ENCODE results near the gene CIBAR2.

The CIBAR2 gene

GRCh38 chr16:85081038-85081437 lies 31.2 kb downstream of the CIBAR2 start:
- no peaks in the 10 kb centered on the region for H3K36me3 ChIP-seq (ENCODE audit: insufficient read depth, low read length)
- peaks cover 25% of the 10 kb centered on the region for H3K4me1 ChIP-seq (ENCODE audit: insufficient read depth, low read length)
- H3K9me3 ChIP-seq (ENCODE audit: control insufficient read depth, insufficient read depth, low read length) = no peaks in the 10 kb centered on the region
- no peak overlapping the region for H3K9ac ChIP-seq (ENCODE audit: low read depth, low read length)

GRCh38 chr16:85079785-85080570 lies 32.3 kb downstream of the CIBAR2 start:
- peaks cover 25% of the 10 kb centered on the region for H3K4me1 ChIP-seq (ENCODE audit: insufficient read depth, low read length)
- no peaks in the 10 kb centered on the region for H3K9me3 ChIP-seq (ENCODE audit: control insufficient read depth, insufficient read depth, low read length)
- no peak overlapping the region for H3K9ac ChIP-seq (ENCODE audit: low read depth, low read length)
- no peaks in the 10 kb centered on the region for H3K36me3 ChIP-seq (ENCODE audit: insufficient read depth, low read length)

- no peaks in the 10 kb centered on the region for H3K36me3 ChIP-seq (ENCODE audit: insufficient read depth, low read length)
- no peak overlapping the region for H3K9ac ChIP-seq (ENCODE audit: low read depth, low read length)
- H3K9me3 ChIP-seq (ENCODE audit: control insufficient read depth, insufficient read depth, low read length) = no peaks in the 10 kb centered on the region
- peaks cover 25% of the 10 kb centered on the region for H3K4me1 ChIP-seq (ENCODE audit: insufficient read depth, low read length)
These were observed 33.3 kb downstream of the CIBAR2 start for GRCh38 chr16:85078952-85079351.

GRCh38 chr16:85078226-85078625 lies 34.0 kb downstream of the CIBAR2 start:
- no peak overlapping the region for H3K9ac ChIP-seq (ENCODE audit: low read depth, low read length)

GRCh38 chr16:85077576-85078125 lies 34.6 kb downstream of the CIBAR2 start:
- Histone ChIP-seq H3K36me3 (ENCODE audit: insufficient read depth, low read length) (no peaks in the 10 kb centered on the region), H3K4me1 (ENCODE audit: insufficient read depth, low read length) (peaks cover 17% of the 10 kb centered on the region; the same call in 1 of the 2 replicates), H3K9me3 (ENCODE audit: control insufficient read depth, insufficient read depth, low read length) (no peaks in the 10 kb centered on the region), H3K9ac (ENCODE audit: low read depth, low read length) (no peak overlapping the region)

More at GRCh38 chr16:85078226-85078625, 34.0 kb downstream of the CIBAR2 start:
- Histone ChIP-seq H3K36me3 (ENCODE audit: insufficient read depth, low read length) (no peaks in the 10 kb centered on the region), H3K9me3 (ENCODE audit: control insufficient read depth, insufficient read depth, low read length) (no peaks in the 10 kb centered on the region), H3K4me1 (ENCODE audit: insufficient read depth, low read length) (peaks cover 21% of the 10 kb centered on the region; the same call in 1 of the 2 replicates)

GRCh38 chr16:85077039-85077438 lies 35.2 kb downstream of the CIBAR2 start:
- Histone ChIP-seq H3K9ac (ENCODE audit: low read depth, low read length) (no peak overlapping the region), H3K4me1 (ENCODE audit: insufficient read depth, low read length) (peaks cover 13% of the 10 kb centered on the region; the same call in 1 of the 2 replicates), H3K9me3 (ENCODE audit: control insufficient read depth, insufficient read depth, low read length) (no peaks in the 10 kb centered on the region), H3K36me3 (ENCODE audit: insufficient read depth, low read length) (no peaks in the 10 kb centered on the region)

- no peak overlapping the region for H3K9ac ChIP-seq (ENCODE audit: low read depth, low read length)
- H3K36me3 ChIP-seq (ENCODE audit: insufficient read depth, low read length) = no peaks in the 10 kb centered on the region
- H3K9me3 ChIP-seq (ENCODE audit: control insufficient read depth, insufficient read depth, low read length) = no peaks in the 10 kb centered on the region
- no peaks in the 10 kb centered on the region; the same call in 1 of the 2 replicates for H3K4me1 ChIP-seq (ENCODE audit: insufficient read depth, low read length)
These were observed 36.9 kb downstream of the CIBAR2 start for GRCh38 chr16:85075236-85075924.

- no peak overlapping the region for H3K9ac ChIP-seq (ENCODE audit: low read depth, low read length)
- H3K9me3 ChIP-seq (ENCODE audit: control insufficient read depth, insufficient read depth, low read length) = no peaks in the 10 kb centered on the region
- no peaks in the 10 kb centered on the region; the same call in 1 of the 2 replicates for H3K4me1 ChIP-seq (ENCODE audit: insufficient read depth, low read length)
- H3K36me3 ChIP-seq (ENCODE audit: insufficient read depth, low read length) = no peaks in the 10 kb centered on the region
These were observed 37.9 kb downstream of the CIBAR2 start for GRCh38 chr16:85074225-85074914.

GRCh38 chr16:85072947-85073346 lies 39.3 kb downstream of the CIBAR2 start:
- no peaks in the 10 kb centered on the region for H3K9me3 ChIP-seq (ENCODE audit: control insufficient read depth, insufficient read depth, low read length)
- no peak overlapping the region for H3K9ac ChIP-seq (ENCODE audit: low read depth, low read length)
- no peaks in the 10 kb centered on the region for H3K36me3 ChIP-seq (ENCODE audit: insufficient read depth, low read length)
- no peaks in the 10 kb centered on the region; the same call in 1 of the 2 replicates for H3K4me1 ChIP-seq (ENCODE audit: insufficient read depth, low read length)

GRCh38 chr16:85072076-85072860 lies 40.0 kb downstream of the CIBAR2 start:
- H3K4me1 ChIP-seq (ENCODE audit: insufficient read depth, low read length) = no peaks in the 10 kb centered on the region; the same call in 1 of the 2 replicates
- no peaks in the 10 kb centered on the region for H3K36me3 ChIP-seq (ENCODE audit: insufficient read depth, low read length)
- H3K9me3 ChIP-seq (ENCODE audit: control insufficient read depth, insufficient read depth, low read length) = no peaks in the 10 kb centered on the region
- H3K9ac ChIP-seq (ENCODE audit: low read depth, low read length) = no peak overlapping the region

GRCh38 chr16:85069171-85069570 lies 43.1 kb downstream of the CIBAR2 start:
- H3K4me1 ChIP-seq (ENCODE audit: insufficient read depth, low read length) = no peaks in the 10 kb centered on the region
- H3K9me3 ChIP-seq (ENCODE audit: control insufficient read depth, insufficient read depth, low read length) = no peaks in the 10 kb centered on the region
- H3K9ac ChIP-seq (ENCODE audit: low read depth, low read length) = no peak overlapping the region
- no peaks in the 10 kb centered on the region for H3K36me3 ChIP-seq (ENCODE audit: insufficient read depth, low read length)

- Histone ChIP-seq H3K9ac (ENCODE audit: low read depth, low read length) (no peak overlapping the region), H3K36me3 (ENCODE audit: insufficient read depth, low read length) (no peaks in the 10 kb centered on the region), H3K4me1 (ENCODE audit: insufficient read depth, low read length) (no peaks in the 10 kb centered on the region), H3K9me3 (ENCODE audit: control insufficient read depth, insufficient read depth, low read length) (no peaks in the 10 kb centered on the region)
These were observed 43.5 kb downstream of the CIBAR2 start for GRCh38 chr16:85068746-85069145.

GRCh38 chr16:85067426-85067825 lies 44.8 kb downstream of the CIBAR2 start:
- H3K9me3 ChIP-seq (ENCODE audit: control insufficient read depth, insufficient read depth, low read length) = no peaks in the 10 kb centered on the region
- H3K36me3 ChIP-seq (ENCODE audit: insufficient read depth, low read length) = no peaks in the 10 kb centered on the region
- H3K9ac ChIP-seq (ENCODE audit: low read depth, low read length) = no peak overlapping the region
- peaks cover 5% of the 10 kb centered on the region for H3K4me1 ChIP-seq (ENCODE audit: insufficient read depth, low read length)

- peaks cover 9% of the 10 kb centered on the region for H3K4me1 ChIP-seq (ENCODE audit: insufficient read depth, low read length)
- no peaks in the 10 kb centered on the region for H3K9me3 ChIP-seq (ENCODE audit: control insufficient read depth, insufficient read depth, low read length)
- H3K36me3 ChIP-seq (ENCODE audit: insufficient read depth, low read length) = no peaks in the 10 kb centered on the region
- H3K9ac ChIP-seq (ENCODE audit: low read depth, low read length) = no peak overlapping the region
These were observed 45.2 kb downstream of the CIBAR2 start for GRCh38 chr16:85067024-85067423.

All from ES-I3 (cell line).